CD4-positive, alpha-beta T cell treated with Interleukin-4 for 4 hours (primary cell): ENCODE results near the gene ATXN1.
A peak's percentile ranks its signal among the peaks of the same experiment; 100 is the strongest.
"Not testable (repeated sequence)": the region's sequence is repeated elsewhere in the genome, so short reads cannot be mapped to it uniquely, and the experiment has no call there.

Experiments used
- DNase-seq: peaks from one replicate; pipeline ENCODE4 v3.0.0-alpha.2; 2020

ATXN1 gene

GRCh38 chr6:16470502-16471221 lies 290.6 kb downstream of the ATXN1 start:
- DNase-seq, result no peak

GRCh38 chr6:16468991-16469615 lies 292.2 kb downstream of the ATXN1 start:
- no peak for DNase-seq

GRCh38 chr6:16466800-16467553 lies 294.3 kb downstream of the ATXN1 start:
- DNase-seq, result no peak

GRCh38 chr6:16464045-16464444 lies 297.2 kb downstream of the ATXN1 start:
- DNase-seq, result no peak

- DNase-seq, result not testable (repeated sequence)
These were observed 298.0 kb downstream of the ATXN1 start for GRCh38 chr6:16463246-16463645.

GRCh38 chr6:16461491-16461890 lies 299.8 kb downstream of the ATXN1 start:
- DNase-seq, result no peak

GRCh38 chr6:16459472-16459871 lies 301.8 kb downstream of the ATXN1 start:
- not testable (repeated sequence) for DNase-seq

- no peak for DNase-seq
These were observed 308.9 kb downstream of the ATXN1 start for GRCh38 chr6:16452348-16452747.

GRCh38 chr6:16450821-16451220 lies 310.4 kb downstream of the ATXN1 start:
- DNase-seq, result no peak

GRCh38 chr6:16450285-16450684 lies 311.0 kb downstream of the ATXN1 start:
- DNase-seq, result no peak

- no peak for DNase-seq
These were observed 315.0 kb downstream of the ATXN1 start for GRCh38 chr6:16446273-16446672.

- DNase-seq, result no peak
These were observed 319.2 kb downstream of the ATXN1 start for GRCh38 chr6:16442031-16442430.

GRCh38 chr6:16441262-16441661 lies 320.0 kb downstream of the ATXN1 start:
- DNase-seq, result no peak

- peak; percentile 58 for DNase-seq
These were observed 320.5 kb downstream of the ATXN1 start for GRCh38 chr6:16440636-16441212.

GRCh38 chr6:16438718-16439591 lies 322.3 kb downstream of the ATXN1 start:
- DNase-seq, result peak; percentile 59

GRCh38 chr6:16437984-16438383 lies 323.3 kb downstream of the ATXN1 start:
- DNase-seq, result peak; percentile 60

- DNase-seq, result no peak
These were observed 324.2 kb downstream of the ATXN1 start for GRCh38 chr6:16437095-16437494.

- DNase-seq, result peak; percentile 72
These were observed 324.7 kb downstream of the ATXN1 start for GRCh38 chr6:16436550-16436949.

- no peak for DNase-seq
These were observed 326.4 kb downstream of the ATXN1 start for GRCh38 chr6:16434885-16435284.

- DNase-seq, result no peak
These were observed 327.8 kb downstream of the ATXN1 start for GRCh38 chr6:16433338-16433890.

- DNase-seq, result no peak
These were observed 328.9 kb downstream of the ATXN1 start for GRCh38 chr6:16432075-16433032.
